Left lobe of liver (tissue), 2 donors: Measurements from ENCODE around the gene LAMB2. TPM values are rescaled to one million over a fixed set of nuclear protein-coding genes. Genes with fewer than 3 reads are reported as not detected.

ENCODE experiments used
- ATAC-seq: fragments of 200-7000 bp; cut with Tn5 transposase; one replicate; pipeline ENCODE4 v1.9.1; 2020; ENCODE audit warnings: mild to moderate bottlenecking, moderate library complexity
- DNase-seq: peaks from one replicate; pipeline ENCODE4 v3.0.0-alpha.2; 2020; ENCODE audit warnings: low spot score
- total RNA-seq: library from RNA; stranded (reverse); gene quantifications from one replicate; pipeline ENCODE4 v1.2.1, GENCODE V29; 2021
- donor health status: DM: no; HTN: no; CAD: no; lungs with moderate emphysema.
- donor health status: DM: no; HTN: yes; CAD: no.

The LAMB2 gene
- total RNA-seq, 1 donor from 2014 or later, result 172 TPM

GRCh38 chr3:49079270-49079669 is 53.6 kb downstream of the LAMB2 start:
- ATAC-seq (no peak), DNase-seq (no peak)

- ATAC-seq (no peak), DNase-seq (no peak)
These were observed 56.2 kb downstream of the LAMB2 start for GRCh38 chr3:49076646-49077045.

- no peak for DNase-seq
- no peak for ATAC-seq
These were observed 56.7 kb downstream of the LAMB2 start for GRCh38 chr3:49076116-49076515.

Other genes with a start within 250 kb of the LAMB2 start
- gene SLC25A20, start 234.2 kb downstream of the LAMB2 start, total RNA-seq, result 84.1 TPM
- 41.0 TPM for gene ARIH2, start 214.2 kb downstream of the LAMB2 start, total RNA-seq
- 13.7 TPM for gene P4HTM, start 142.8 kb downstream of the LAMB2 start, total RNA-seq
- gene WDR6, start 125.7 kb downstream of the LAMB2 start, total RNA-seq, result 79.5 TPM
- gene DALRD3, start 114.5 kb downstream of the LAMB2 start, total RNA-seq, result 8.6 TPM
- 44.2 TPM for gene NDUFAF3, start 110.9 kb downstream of the LAMB2 start, total RNA-seq
- gene IMPDH2, start 103.7 kb downstream of the LAMB2 start, total RNA-seq, result 38.6 TPM
- 33.4 TPM for gene QRICH1, start 39.0 kb downstream of the LAMB2 start, total RNA-seq
- 105 TPM for gene QARS1, start 28.3 kb downstream of the LAMB2 start, total RNA-seq
- gene USP19, start 12.2 kb downstream of the LAMB2 start, total RNA-seq, result 37.1 TPM
- 9.2 TPM for gene CCDC71, start 33.3 kb upstream of the LAMB2 start, total RNA-seq
- gene KLHDC8B, start 38.5 kb upstream of the LAMB2 start, total RNA-seq, result 14.0 TPM
- 1.9 TPM for gene C3orf62, start 144.2 kb upstream of the LAMB2 start, total RNA-seq
- 19.7 TPM for gene USP4, start 207.0 kb upstream of the LAMB2 start, total RNA-seq
- 272 TPM for gene GPX1, start 225.3 kb upstream of the LAMB2 start, total RNA-seq